ENCODE data around the gene TSPAN14.

DNA sequence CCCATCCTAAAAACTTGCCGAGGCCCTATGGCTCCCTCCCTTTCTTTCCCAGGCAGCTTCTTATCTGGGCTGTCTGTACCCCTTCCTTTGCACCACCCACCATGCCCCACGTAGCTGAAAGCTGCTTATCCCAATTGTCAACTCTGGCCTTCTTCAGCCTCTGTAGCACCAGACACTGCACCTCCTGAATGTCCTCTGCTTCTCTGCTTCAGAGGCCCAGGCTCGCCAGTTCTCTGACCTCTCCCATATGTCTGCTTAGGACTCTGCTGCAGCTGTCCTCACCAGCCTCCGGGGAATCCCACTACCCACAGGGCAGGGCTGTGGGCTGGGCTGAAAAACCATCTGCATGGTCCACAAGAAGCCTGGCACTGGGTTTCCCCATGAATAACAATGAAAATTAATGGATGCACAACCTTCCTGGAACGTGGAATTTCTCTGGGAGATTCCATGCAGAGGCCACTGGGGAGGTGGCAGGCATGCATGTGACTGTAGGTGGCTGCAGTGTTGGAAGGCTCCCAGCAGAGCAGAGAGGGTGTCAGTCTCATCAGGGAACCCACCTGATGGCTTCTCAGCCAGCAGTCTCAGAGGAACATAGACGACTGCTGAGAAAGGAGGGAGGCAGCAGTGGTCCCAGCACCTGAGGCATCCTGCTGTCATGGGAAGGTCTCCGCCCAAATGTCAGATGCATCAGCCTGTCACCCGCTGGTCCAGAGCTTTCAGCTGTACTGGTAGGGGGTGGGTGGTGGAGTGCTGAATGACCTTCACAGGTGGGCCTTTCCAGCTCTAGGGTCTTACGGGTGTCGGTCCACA lies 66.8 kb downstream of the TSPAN14 start:
- TF ChIP-seq, protein P1, sequence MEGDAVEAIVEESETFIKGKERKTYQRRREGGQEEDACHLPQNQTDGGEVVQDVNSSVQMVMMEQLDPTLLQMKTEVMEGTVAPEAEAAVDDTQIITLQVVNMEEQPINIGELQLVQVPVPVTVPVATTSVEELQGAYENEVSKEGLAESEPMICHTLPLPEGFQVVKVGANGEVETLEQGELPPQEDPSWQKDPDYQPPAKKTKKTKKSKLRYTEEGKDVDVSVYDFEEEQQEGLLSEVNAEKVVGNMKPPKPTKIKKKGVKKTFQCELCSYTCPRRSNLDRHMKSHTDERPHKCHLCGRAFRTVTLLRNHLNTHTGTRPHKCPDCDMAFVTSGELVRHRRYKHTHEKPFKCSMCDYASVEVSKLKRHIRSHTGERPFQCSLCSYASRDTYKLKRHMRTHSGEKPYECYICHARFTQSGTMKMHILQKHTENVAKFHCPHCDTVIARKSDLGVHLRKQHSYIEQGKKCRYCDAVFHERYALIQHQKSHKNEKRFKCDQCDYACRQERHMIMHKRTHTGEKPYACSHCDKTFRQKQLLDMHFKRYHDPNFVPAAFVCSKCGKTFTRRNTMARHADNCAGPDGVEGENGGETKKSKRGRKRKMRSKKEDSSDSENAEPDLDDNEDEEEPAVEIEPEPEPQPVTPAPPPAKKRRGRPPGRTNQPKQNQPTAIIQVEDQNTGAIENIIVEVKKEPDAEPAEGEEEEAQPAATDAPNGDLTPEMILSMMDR (IDR thresholded peaks at IDR 0.05; ENCODE audit: poor library complexity): no peak
- TF ChIP-seq EZH2 (IDR thresholded peaks at IDR 0.05; ENCODE audit: borderline replicate concordance): no peak

Measured in hepatocyte (in vitro differentiated cells).